ENCODE data around the gene EIF3B. TPM values are rescaled to one million over a fixed set of nuclear protein-coding genes. Genes with fewer than 3 reads are reported as not detected.

EIF3B gene
- total and polyA plus RNA-seq, 9 of the 15 experiments (the other 6 are each of a cell fraction or from before 2014, with no cell fraction given): 25.9 to 494 (median 357) TPM

DNA sequence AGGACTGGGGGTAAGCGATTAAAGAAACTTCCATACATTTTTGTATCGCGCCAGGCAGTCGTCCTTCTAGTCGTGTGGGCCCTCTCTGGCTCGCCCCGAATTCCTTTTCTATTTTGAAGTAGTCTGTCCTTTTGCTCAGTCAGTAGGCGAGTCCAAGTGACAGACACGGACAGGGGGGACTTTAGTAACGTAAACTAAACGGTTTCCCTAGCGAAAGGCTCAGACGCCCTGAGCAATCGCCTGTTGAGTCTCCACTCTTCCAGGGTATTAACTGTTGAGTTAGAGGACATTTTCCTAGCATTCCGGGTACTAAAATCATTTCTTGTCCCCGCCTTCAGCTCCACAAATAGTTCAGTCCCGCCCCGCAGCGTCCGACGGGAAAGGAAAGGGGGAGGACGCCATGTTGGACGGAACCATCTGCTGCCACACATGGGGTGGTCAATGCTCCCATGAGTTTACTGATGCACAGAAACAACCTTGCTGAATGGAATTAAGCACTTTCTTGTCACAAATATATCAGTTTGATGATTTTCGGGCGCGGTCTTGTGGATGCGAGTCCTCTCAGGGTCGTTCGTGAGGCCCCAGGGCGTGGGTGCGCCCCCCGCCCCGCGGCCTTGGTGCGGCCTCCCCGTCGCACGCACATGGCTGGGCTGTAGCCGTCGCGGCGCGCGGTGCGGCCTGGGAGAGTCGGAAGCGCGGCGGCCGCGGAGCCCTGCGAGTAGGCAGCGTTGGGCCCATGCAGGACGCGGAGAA lies at the start of gene EIF3B (continued):
- TF ChIP-seq, protein P1, sequence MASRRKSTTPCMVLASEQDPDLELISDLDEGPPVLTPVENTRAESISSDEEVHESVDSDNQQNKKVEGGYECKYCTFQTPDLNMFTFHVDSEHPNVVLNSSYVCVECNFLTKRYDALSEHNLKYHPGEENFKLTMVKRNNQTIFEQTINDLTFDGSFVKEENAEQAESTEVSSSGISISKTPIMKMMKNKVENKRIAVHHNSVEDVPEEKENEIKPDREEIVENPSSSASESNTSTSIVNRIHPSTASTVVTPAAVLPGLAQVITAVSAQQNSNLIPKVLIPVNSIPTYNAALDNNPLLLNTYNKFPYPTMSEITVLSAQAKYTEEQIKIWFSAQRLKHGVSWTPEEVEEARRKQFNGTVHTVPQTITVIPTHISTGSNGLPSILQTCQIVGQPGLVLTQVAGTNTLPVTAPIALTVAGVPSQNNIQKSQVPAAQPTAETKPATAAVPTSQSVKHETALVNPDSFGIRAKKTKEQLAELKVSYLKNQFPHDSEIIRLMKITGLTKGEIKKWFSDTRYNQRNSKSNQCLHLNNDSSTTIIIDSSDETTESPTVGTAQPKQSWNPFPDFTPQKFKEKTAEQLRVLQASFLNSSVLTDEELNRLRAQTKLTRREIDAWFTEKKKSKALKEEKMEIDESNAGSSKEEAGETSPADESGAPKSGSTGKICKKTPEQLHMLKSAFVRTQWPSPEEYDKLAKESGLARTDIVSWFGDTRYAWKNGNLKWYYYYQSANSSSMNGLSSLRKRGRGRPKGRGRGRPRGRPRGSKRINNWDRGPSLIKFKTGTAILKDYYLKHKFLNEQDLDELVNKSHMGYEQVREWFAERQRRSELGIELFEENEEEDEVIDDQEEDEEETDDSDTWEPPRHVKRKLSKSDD (conservative IDR thresholded peaks at IDR 0.05; ENCODE audit: low read length): 0 out of 2 replicates have a peak, but pooled peaks have one; percentile 33
- TF ChIP-seq, protein P2, sequence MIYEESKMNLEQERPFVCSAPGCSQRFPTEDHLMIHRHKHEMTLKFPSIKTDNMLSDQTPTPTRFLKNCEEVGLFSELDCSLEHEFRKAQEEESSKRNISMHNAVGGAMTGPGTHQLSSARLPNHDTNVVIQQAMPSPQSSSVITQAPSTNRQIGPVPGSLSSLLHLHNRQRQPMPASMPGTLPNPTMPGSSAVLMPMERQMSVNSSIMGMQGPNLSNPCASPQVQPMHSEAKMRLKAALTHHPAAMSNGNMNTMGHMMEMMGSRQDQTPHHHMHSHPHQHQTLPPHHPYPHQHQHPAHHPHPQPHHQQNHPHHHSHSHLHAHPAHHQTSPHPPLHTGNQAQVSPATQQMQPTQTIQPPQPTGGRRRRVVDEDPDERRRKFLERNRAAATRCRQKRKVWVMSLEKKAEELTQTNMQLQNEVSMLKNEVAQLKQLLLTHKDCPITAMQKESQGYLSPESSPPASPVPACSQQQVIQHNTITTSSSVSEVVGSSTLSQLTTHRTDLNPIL (CRISPR knock-in tag; IDR thresholded peaks at IDR 0.05): no peak
- TF ChIP-seq POLR3G (IDR thresholded peaks at IDR 0.05; ENCODE audit: extremely low read depth, insufficient read length, insufficient replicate concordance): no peak
- TF ChIP-seq, protein P3, sequence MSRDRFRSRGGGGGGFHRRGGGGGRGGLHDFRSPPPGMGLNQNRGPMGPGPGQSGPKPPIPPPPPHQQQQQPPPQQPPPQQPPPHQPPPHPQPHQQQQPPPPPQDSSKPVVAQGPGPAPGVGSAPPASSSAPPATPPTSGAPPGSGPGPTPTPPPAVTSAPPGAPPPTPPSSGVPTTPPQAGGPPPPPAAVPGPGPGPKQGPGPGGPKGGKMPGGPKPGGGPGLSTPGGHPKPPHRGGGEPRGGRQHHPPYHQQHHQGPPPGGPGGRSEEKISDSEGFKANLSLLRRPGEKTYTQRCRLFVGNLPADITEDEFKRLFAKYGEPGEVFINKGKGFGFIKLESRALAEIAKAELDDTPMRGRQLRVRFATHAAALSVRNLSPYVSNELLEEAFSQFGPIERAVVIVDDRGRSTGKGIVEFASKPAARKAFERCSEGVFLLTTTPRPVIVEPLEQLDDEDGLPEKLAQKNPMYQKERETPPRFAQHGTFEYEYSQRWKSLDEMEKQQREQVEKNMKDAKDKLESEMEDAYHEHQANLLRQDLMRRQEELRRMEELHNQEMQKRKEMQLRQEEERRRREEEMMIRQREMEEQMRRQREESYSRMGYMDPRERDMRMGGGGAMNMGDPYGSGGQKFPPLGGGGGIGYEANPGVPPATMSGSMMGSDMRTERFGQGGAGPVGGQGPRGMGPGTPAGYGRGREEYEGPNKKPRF (IDR thresholded peaks at IDR 0.05; ENCODE audit: low read depth, low read length): no peak
- TF ChIP-seq, protein P4, sequence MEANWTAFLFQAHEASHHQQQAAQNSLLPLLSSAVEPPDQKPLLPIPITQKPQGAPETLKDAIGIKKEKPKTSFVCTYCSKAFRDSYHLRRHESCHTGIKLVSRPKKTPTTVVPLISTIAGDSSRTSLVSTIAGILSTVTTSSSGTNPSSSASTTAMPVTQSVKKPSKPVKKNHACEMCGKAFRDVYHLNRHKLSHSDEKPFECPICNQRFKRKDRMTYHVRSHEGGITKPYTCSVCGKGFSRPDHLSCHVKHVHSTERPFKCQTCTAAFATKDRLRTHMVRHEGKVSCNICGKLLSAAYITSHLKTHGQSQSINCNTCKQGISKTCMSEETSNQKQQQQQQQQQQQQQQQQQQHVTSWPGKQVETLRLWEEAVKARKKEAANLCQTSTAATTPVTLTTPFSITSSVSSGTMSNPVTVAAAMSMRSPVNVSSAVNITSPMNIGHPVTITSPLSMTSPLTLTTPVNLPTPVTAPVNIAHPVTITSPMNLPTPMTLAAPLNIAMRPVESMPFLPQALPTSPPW (CRISPR knock-in tag; IDR thresholded peaks at IDR 0.05): peak; percentile 44
- TF ChIP-seq, protein P5, sequence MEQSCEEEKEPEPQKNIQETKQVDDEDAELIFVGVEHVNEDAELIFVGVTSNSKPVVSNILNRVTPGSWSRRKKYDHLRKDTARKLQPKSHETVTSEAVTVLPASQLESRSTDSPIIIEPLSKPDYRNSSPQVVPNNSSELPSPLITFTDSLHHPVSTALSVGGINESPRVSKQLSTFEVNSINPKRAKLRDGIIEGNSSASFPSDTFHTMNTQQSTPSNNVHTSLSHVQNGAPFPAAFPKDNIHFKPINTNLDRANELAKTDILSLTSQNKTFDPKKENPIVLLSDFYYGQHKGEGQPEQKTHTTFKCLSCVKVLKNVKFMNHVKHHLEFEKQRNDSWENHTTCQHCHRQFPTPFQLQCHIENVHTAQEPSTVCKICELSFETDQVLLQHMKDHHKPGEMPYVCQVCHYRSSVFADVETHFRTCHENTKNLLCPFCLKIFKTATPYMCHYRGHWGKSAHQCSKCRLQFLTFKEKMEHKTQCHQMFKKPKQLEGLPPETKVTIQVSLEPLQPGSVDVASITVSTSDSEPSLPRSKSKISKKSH (CRISPR knock-in tag; IDR thresholded peaks at IDR 0.05): no peak
- TF ChIP-seq SAFB (IDR thresholded peaks at IDR 0.05; ENCODE audit: borderline replicate concordance, low read depth, low read length): no peak
- no peak for TF ChIP-seq MEIS2 (IDR thresholded peaks at IDR 0.05; ENCODE audit: partially characterized antibody)
- peak; percentile 94 for TF ChIP-seq FOXM1 (IDR thresholded peaks at IDR 0.05; ENCODE audit: low read depth)
- no peak; the same call in 1 of the 2 replicates for TF ChIP-seq FOXM1 (CRISPR knock-in tag; IDR thresholded peaks at IDR 0.05; ENCODE audit: low read depth)
- no peak for TF ChIP-seq RHOXF2B (CRISPR knock-in tag; conservative IDR thresholded peaks at IDR 0.05)
- TF ChIP-seq, protein P6, sequence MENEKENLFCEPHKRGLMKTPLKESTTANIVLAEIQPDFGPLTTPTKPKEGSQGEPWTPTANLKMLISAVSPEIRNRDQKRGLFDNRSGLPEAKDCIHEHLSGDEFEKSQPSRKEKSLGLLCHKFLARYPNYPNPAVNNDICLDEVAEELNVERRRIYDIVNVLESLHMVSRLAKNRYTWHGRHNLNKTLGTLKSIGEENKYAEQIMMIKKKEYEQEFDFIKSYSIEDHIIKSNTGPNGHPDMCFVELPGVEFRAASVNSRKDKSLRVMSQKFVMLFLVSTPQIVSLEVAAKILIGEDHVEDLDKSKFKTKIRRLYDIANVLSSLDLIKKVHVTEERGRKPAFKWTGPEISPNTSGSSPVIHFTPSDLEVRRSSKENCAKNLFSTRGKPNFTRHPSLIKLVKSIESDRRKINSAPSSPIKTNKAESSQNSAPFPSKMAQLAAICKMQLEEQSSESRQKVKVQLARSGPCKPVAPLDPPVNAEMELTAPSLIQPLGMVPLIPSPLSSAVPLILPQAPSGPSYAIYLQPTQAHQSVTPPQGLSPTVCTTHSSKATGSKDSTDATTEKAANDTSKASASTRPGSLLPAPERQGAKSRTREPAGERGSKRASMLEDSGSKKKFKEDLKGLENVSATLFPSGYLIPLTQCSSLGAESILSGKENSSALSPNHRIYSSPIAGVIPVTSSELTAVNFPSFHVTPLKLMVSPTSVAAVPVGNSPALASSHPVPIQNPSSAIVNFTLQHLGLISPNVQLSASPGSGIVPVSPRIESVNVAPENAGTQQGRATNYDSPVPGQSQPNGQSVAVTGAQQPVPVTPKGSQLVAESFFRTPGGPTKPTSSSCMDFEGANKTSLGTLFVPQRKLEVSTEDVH (IDR thresholded peaks at IDR 0.05; ENCODE audit: low read depth, partially characterized antibody): peak; percentile 57
- no peak for TF ChIP-seq DPF2 (IDR thresholded peaks at IDR 0.05)
- no peak; the same call in 1 of the 2 replicates for TF ChIP-seq CBX1 (IDR thresholded peaks at IDR 0.05; ENCODE audit: low read depth)

Data from K562 (cell line).